OCI-LY1 (cell line): ENCODE data around the gene TOR1AIP1.

Experiments
- CTCF ChIP-seq: fragments of 200-600 bp; sonication (generic), shearing (Covaris generic); IDR thresholded peaks from 2 replicates; pipeline ENCODE4 v1.5.1; 2017; ENCODE audit warnings: mild to moderate bottlenecking, antibody characterized with exemption, low read length, moderate library complexity, mixed read lengths
- EZH2 ChIP-seq: fragments of 200-600 bp; sonication (generic), shearing (Covaris generic); IDR thresholded peaks from 2 replicates; pipeline ENCODE4 v1.8.0; 2017; ENCODE audit warnings: borderline replicate concordance, mixed run types, mild to moderate bottlenecking, antibody characterized with exemption, low read length, moderate library complexity, mixed read lengths

GRCh38 chr1:179910934-179911333 is 28.8 kb downstream of the TOR1AIP1 start:
- TF ChIP-seq EZH2 = no peak
- no peak for TF ChIP-seq CTCF
